SU-DHL-6 (cell line): ENCODE results near the gene MCTP1.
"Not testable (repeated sequence)": the region's sequence is repeated elsewhere in the genome, so short reads cannot be mapped to it uniquely, and the experiment has no call there.

Experiments used
- H2AFZ ChIP-seq: fragments of 200-600 bp; sonication (generic); 2 replicates; pipeline ENCODE4 v1.6.1; 2014; ENCODE audit warnings: low read depth, mild to moderate bottlenecking, moderate library complexity, mixed read lengths, antibody characterized with exemption, low read length; ENCODE audit not compliant: severe bottlenecking
- H3F3A ChIP-seq: fragments of 200-600 bp; shearing (Covaris generic); 2 replicates; pipeline ENCODE4 v1.6.0; 2016; ENCODE audit warnings: antibody characterized with exemption, mild to moderate bottlenecking; ENCODE audit not compliant: insufficient read depth
- H3K27ac ChIP-seq: fragments of 200-600 bp; sonication (generic); 2 replicates; pipeline ENCODE4 v1.5.1; 2016; ENCODE audit warnings: low read depth, mild to moderate bottlenecking, low read length, moderate library complexity, mixed read lengths
- H3K27me3 ChIP-seq: fragments of 200-600 bp; sonication (generic), shearing (Covaris generic); 2 replicates; pipeline ENCODE4 v1.6.0; 2014; ENCODE audit warnings: mild to moderate bottlenecking, low read length
- H3K36me3 ChIP-seq: fragments of 200-600 bp; sonication (generic); 2 replicates; pipeline ENCODE4 v1.6.1; 2014; ENCODE audit warnings: mild to moderate bottlenecking, low read length, mixed read lengths
- H3K4me2 ChIP-seq: fragments of 300-600, 200-600 bp; shearing (Covaris generic), sonication (generic); 2 replicates; pipeline ENCODE4 v1.6.0; 2014; ENCODE audit warnings: low read length, low read depth, mild to moderate bottlenecking; ENCODE audit not compliant: poor library complexity, severe bottlenecking
- H3K4me3 ChIP-seq: fragments of 200-600 bp; sonication (generic); 2 replicates; pipeline ENCODE4 v1.5.1; 2014; ENCODE audit warnings: antibody characterized with exemption, low read length, mild to moderate bottlenecking, mixed read lengths; ENCODE audit not compliant: insufficient read depth, poor library complexity, severe bottlenecking
- H3K79me2 ChIP-seq: fragments of 200-600 bp; sonication (generic); 2 replicates; pipeline ENCODE4 v1.6.1; 2014; ENCODE audit warnings: mild to moderate bottlenecking, low read length, moderate library complexity; ENCODE audit not compliant: insufficient read depth
- H3K9ac ChIP-seq: fragments of 200-600 bp; sonication (generic); 2 replicates; pipeline ENCODE4 v1.7.0; 2014; ENCODE audit warnings: mild to moderate bottlenecking, low read length
- H3K9me2 ChIP-seq: fragments of 200-600 bp; sonication (generic); replicated peaks from 2 replicates; pipeline ENCODE4 v1.6.1; 2014; ENCODE audit warnings: low read length; ENCODE audit not compliant: insufficient read depth
- H3K9me3 ChIP-seq: fragments of 200-600 bp; sonication (generic); 2 replicates; pipeline ENCODE4 v1.6.1; 2014; ENCODE audit warnings: low read length, mixed read lengths; ENCODE audit not compliant: insufficient read depth
- H4K20me1 ChIP-seq: fragments of 200-600 bp; sonication (generic); 2 replicates; pipeline ENCODE4 v1.6.1; 2014; ENCODE audit warnings: low read depth, mild to moderate bottlenecking, antibody characterized with exemption, low read length, moderate library complexity, mixed read lengths
- CTCF ChIP-seq: fragments of 200-600 bp; sonication (generic); IDR thresholded peaks from one replicate; pipeline ENCODE4 v1.5.1; 2017; ENCODE audit warnings: antibody characterized with exemption, mild to moderate bottlenecking, low read length, moderate library complexity; ENCODE audit not compliant: insufficient read depth, poor library complexity, severe bottlenecking
- EZH2phosphoT487 ChIP-seq: fragments of 200-600 bp; sonication (generic), shearing (Covaris generic); conservative IDR thresholded peaks from 2 replicates; pipeline ENCODE4 v1.6.1; 2018; ENCODE audit warnings: mild to moderate bottlenecking, antibody characterized with exemption, low read length, moderate library complexity, mixed read lengths

The MCTP1 gene

DNA sequence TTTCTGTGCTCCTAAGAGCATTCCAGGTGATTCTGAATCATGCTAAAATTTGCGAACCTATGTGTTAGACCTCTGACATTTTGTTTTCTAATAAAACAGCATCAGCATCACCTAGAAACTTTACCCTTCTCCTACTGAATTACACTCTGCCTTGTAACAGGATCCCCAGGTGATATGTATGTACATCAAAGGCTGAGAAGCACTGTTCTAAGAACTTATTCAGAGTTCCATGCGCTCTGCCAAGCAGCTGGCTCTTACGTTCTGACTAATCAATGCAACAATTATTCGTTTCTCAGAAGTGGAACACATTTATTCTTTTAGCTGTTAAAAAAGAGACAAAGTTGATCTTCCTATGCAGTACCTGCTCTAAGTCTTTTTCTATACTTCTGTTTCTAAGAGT lies 437.9 kb downstream of the MCTP1 start:
- no peaks in the 10 kb centered on the region for H3K9me2 ChIP-seq
- no peaks in the 10 kb centered on the region for H4K20me1 ChIP-seq
- no peak overlapping the region for H3K4me2 ChIP-seq
- H3F3A ChIP-seq, result no peaks in the 10 kb centered on the region
- no peaks in the 10 kb centered on the region for H3K27me3 ChIP-seq
- H3K9me3 ChIP-seq, result no peaks in the 10 kb centered on the region
- H3K79me2 ChIP-seq, result no peaks in the 10 kb centered on the region
- H3K4me3 ChIP-seq, result no peak overlapping the region
- TF ChIP-seq CTCF (no peak), EZH2phosphoT487 (no peak)
- no peak overlapping the region for H3K27ac ChIP-seq
- H3K9ac ChIP-seq, result no peak overlapping the region
- no peak overlapping the region for H2AFZ ChIP-seq
- H3K36me3 ChIP-seq, result no peaks in the 10 kb centered on the region

DNA sequence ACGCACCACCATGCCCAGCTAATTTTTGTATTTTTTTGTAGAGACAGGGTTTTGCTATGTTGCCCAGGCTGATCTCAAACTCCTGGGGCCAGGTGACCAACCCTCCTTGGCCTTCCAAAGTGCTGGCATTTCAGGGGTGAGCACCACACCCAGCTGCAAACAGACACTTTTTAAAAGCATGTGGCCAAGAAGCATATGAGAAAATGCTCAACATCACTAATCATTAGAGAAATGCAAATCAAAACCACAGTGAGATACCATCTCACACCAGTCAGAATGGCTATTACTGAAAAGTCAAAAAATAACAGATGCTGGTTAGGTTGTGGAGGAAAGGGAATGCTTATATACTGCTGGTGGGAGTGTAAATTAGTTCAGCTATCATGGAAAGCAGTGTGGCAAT lies 439.2 kb downstream of the MCTP1 start:
- H3K27ac ChIP-seq, H3K79me2 ChIP-seq, H3K4me2 ChIP-seq, H3K9me3 ChIP-seq, H3K4me3 ChIP-seq, H3K9me2 ChIP-seq, H4K20me1 ChIP-seq, H2AFZ ChIP-seq, H3K36me3 ChIP-seq, H3K27me3 ChIP-seq, H3F3A ChIP-seq, H3K9ac ChIP-seq: not testable (repeated sequence)

DNA sequence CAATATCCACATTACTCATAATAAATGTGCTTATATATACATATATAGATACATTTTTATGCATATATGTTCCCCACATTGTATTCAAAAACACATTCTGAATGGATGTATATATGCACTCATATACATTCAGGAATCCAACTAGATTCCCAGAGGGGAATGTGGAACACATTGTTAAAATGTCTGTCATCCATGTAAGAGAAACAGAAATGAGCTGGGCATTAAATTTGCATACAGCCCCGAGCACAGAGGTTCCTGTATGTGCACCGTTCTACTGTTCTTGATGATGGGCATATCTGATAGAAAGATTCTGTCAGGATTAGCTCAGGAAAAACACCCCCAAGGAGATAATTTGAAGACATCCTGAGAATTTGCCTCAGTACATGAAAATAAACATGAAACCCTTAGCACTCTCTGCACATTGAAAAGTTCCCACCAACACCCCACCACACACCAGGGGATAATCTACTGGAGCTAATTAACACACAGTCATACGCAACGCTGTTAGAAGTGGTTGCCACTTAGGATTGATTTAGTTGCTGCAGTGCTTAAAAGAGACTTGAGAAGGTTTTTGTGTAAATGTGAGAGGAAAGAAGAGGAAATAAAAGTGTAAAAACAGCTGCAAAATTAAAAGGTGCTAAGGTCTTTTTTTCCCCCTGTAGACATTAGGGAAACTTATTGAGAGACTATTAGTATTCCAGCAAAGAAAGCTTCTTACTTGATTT lies 443.1 kb downstream of the MCTP1 start:
- Histone ChIP-seq H2AFZ (no peak overlapping the region), H3K4me2 (no peak overlapping the region), H3F3A (no peaks in the 10 kb centered on the region), H3K9me3 (no peaks in the 10 kb centered on the region), H3K27ac (no peak overlapping the region), H3K27me3 (no peaks in the 10 kb centered on the region), H3K9ac (no peak overlapping the region), H3K9me2 (no peaks in the 10 kb centered on the region), H3K4me3 (no peak overlapping the region), H3K36me3 (no peaks in the 10 kb centered on the region), H4K20me1 (no peaks in the 10 kb centered on the region), H3K79me2 (no peaks in the 10 kb centered on the region)
- no peak for TF ChIP-seq CTCF
- no peak for TF ChIP-seq EZH2phosphoT487

GRCh38 chr5:94833851-94834250 lies 451.0 kb downstream of the MCTP1 start:
- TF ChIP-seq EZH2phosphoT487 (no peak), CTCF (no peak)
- H3K9me3 ChIP-seq, result no peaks in the 10 kb centered on the region

More at GRCh38 chr5:94833851-94834250, 451.0 kb downstream of the MCTP1 start:
- no peaks in the 10 kb centered on the region for H3K36me3 ChIP-seq
- H3K9me2 ChIP-seq, result no peaks in the 10 kb centered on the region
- no peak overlapping the region for H2AFZ ChIP-seq
- H4K20me1 ChIP-seq, result no peaks in the 10 kb centered on the region
- no peaks in the 10 kb centered on the region for H3K79me2 ChIP-seq
- no peak overlapping the region for H3K9ac ChIP-seq
- H3K4me2 ChIP-seq, result no peak overlapping the region
- no peaks in the 10 kb centered on the region for H3F3A ChIP-seq
- no peak overlapping the region for H3K27ac ChIP-seq
- H3K4me3 ChIP-seq, result no peak overlapping the region
- H3K27me3 ChIP-seq, result no peaks in the 10 kb centered on the region
